KMS-11 (cell line): ENCODE data around the gene LIPM.

Experiments used
- H2AFZ ChIP-seq: fragments of 200-600 bp; sonication (generic); 2 replicates; pipeline ENCODE4 v1.6.1; 2016; ENCODE audit warnings: antibody characterized with exemption, mixed run types, low read depth
- H3K27ac ChIP-seq: fragments of 200-600 bp; sonication (generic); 2 replicates; pipeline ENCODE4 v1.6.1; 2016; ENCODE audit warnings: mild to moderate bottlenecking, mixed run types
- H3K27me3 ChIP-seq: fragments of 200-600 bp; sonication (generic); 2 replicates; pipeline ENCODE4 v1.6.1; 2017; ENCODE audit warnings: mild to moderate bottlenecking, low read depth, mixed run types, moderate library complexity; ENCODE audit not compliant: insufficient read depth
- H3K36me3 ChIP-seq: fragments of 200-600 bp; sonication (generic); 2 replicates; pipeline ENCODE4 v1.6.1; 2017; ENCODE audit warnings: mild to moderate bottlenecking, mixed run types; ENCODE audit not compliant: insufficient read depth
- H3K4me1 ChIP-seq: fragments of 200-600 bp; sonication (generic); 2 replicates; pipeline ENCODE4 v1.6.1; 2016; ENCODE audit warnings: mild to moderate bottlenecking, low read depth, mixed run types; ENCODE audit not compliant: poor library complexity, severe bottlenecking
- H3K4me2 ChIP-seq: fragments of 200-600 bp; sonication (generic); 2 replicates; pipeline ENCODE4 v1.7.0; 2016; ENCODE audit warnings: mild to moderate bottlenecking, mixed run types
- H3K4me3 ChIP-seq: fragments of 200-600 bp; sonication (generic); IDR thresholded peaks from 2 replicates; pipeline ENCODE4 v1.6.1; 2017; ENCODE audit warnings: low read depth, low read length, mixed read lengths; ENCODE audit not compliant: insufficient read depth
- H3K79me2 ChIP-seq: fragments of 200-600 bp; sonication (generic); 2 replicates; pipeline ENCODE4 v1.6.1; 2016; ENCODE audit warnings: low read depth, mixed run types; ENCODE audit not compliant: insufficient read depth
- H3K9ac ChIP-seq: fragments of 200-600 bp; sonication (generic); 2 replicates; pipeline ENCODE4 v1.6.1; 2016; ENCODE audit warnings: mild to moderate bottlenecking, mixed run types
- H4K20me1 ChIP-seq: fragments of 200-600 bp; sonication (generic); 2 replicates; pipeline ENCODE4 v1.6.1; 2016; ENCODE audit warnings: mild to moderate bottlenecking, mixed run types; ENCODE audit not compliant: insufficient read depth
- TF ChIP-seq, protein P1 (sequence below): fragments of 200-600 bp; sonication (generic); conservative IDR thresholded peaks from 2 replicates; pipeline ENCODE4 v1.6.1; 2017; ENCODE audit warnings: low read depth, mild to moderate bottlenecking, antibody characterized with exemption, low read length, moderate library complexity, mixed read lengths

LIPM gene

DNA sequence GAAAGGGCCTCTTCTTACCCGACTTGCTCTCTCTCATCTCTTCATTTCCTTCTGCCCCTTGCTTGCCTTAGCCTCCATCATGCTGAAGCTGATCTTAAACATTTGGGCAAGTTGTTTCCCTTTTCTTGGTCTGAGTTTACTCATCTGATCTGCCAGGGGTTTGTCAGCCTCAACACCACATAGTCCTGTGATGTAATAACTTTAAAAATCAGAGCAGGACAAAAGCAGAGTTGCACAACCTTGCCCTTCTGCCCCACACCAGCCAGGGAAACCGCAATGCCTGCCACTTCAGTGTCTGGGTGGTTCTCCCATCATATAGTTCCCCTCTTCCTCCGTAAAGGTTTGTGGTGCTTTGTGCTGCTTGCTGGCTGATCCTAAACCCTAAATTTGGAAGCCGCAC, 9.9 kb upstream of the LIPM start:
- H3K4me3 ChIP-seq, result no peak overlapping the region

DNA sequence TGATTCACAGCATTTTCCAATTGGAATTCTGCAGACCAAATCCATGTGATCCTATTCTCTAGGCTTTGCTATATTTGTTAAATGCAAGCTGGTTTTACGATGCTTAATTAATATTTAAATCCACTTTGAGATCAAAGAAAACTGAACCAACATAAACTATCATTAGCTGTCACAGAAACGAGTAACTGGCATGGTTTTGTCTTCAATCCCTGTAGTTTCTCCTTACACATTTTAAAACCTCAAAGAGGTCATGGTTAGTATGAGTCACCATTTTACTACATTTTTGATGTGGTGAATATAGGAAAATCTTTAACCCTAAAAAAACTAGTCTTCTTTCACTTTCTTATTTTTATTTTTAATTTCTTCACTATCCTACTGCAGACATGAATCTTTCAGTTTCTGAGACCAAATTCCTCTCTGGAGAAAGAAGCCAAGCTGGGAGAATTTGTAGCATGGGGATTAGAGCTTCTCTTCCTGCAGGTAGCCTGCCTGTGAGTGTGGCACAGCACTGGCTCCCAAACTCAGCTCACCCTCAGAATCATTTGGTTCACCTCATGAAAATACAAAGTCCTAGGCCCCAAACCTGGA, 8.7 kb upstream of the LIPM start:
- Histone ChIP-seq H4K20me1 (no peaks in the 10 kb centered on the region), H3K36me3 (no peaks in the 10 kb centered on the region), H3K4me2 (peak overlapping the region; percentile 41), H3K4me3 (no peak overlapping the region), H2AFZ (no peak overlapping the region), H3K27ac (0 out of 2 replicates have a peak overlapping the region, but pooled peaks have one; percentile 6), H3K4me1 (peaks cover 26% of the 10 kb centered on the region), H3K27me3 (no peaks in the 10 kb centered on the region), H3K79me2 (no peaks in the 10 kb centered on the region), H3K9ac (no peak overlapping the region)
- TF ChIP-seq, protein P1, sequence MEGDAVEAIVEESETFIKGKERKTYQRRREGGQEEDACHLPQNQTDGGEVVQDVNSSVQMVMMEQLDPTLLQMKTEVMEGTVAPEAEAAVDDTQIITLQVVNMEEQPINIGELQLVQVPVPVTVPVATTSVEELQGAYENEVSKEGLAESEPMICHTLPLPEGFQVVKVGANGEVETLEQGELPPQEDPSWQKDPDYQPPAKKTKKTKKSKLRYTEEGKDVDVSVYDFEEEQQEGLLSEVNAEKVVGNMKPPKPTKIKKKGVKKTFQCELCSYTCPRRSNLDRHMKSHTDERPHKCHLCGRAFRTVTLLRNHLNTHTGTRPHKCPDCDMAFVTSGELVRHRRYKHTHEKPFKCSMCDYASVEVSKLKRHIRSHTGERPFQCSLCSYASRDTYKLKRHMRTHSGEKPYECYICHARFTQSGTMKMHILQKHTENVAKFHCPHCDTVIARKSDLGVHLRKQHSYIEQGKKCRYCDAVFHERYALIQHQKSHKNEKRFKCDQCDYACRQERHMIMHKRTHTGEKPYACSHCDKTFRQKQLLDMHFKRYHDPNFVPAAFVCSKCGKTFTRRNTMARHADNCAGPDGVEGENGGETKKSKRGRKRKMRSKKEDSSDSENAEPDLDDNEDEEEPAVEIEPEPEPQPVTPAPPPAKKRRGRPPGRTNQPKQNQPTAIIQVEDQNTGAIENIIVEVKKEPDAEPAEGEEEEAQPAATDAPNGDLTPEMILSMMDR, result no peak

More for the DNA sequence above, 9.9 kb upstream of the LIPM start:
- TF ChIP-seq, protein P1, result no peak
- H2AFZ ChIP-seq, result no peak overlapping the region
- peaks cover 26% of the 10 kb centered on the region for H3K4me1 ChIP-seq
- H3K79me2 ChIP-seq, result no peaks in the 10 kb centered on the region
- H3K27ac ChIP-seq, result no peak overlapping the region
- no peaks in the 10 kb centered on the region for H3K27me3 ChIP-seq
- no peak overlapping the region for H3K9ac ChIP-seq
- no peaks in the 10 kb centered on the region for H3K36me3 ChIP-seq
- no peak overlapping the region for H3K4me2 ChIP-seq
- H4K20me1 ChIP-seq, result no peaks in the 10 kb centered on the region

DNA sequence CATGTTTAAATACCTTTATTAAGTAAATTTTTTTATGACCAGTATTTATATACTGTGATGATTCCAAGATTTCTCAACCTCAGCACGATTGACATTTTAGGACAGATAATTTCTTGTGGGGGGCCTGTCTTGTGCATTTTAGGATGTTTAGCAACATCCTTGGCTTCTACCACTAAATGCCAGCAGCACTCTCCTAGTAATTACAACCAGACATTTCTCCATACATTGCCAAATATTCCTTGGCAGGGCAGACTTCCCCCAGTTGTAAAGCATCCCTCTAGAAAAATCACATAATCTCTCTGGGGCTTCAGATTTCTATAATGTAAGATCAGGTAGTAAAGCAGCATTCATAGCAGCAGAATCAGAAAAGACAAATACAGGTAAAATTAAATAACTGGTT, 7.8 kb upstream of the LIPM start:
- peaks cover 26% of the 10 kb centered on the region for H3K4me1 ChIP-seq
- H3K27ac ChIP-seq, result no peak overlapping the region
- no peaks in the 10 kb centered on the region for H4K20me1 ChIP-seq
- no peak overlapping the region for H3K9ac ChIP-seq
- H3K79me2 ChIP-seq, result no peaks in the 10 kb centered on the region
- no peaks in the 10 kb centered on the region for H3K27me3 ChIP-seq
- no peak overlapping the region for H3K4me3 ChIP-seq
- H3K4me2 ChIP-seq, result no peak overlapping the region
- TF ChIP-seq, protein P1, result no peak
- no peaks in the 10 kb centered on the region for H3K36me3 ChIP-seq
- no peak overlapping the region for H2AFZ ChIP-seq

GRCh38 chr10:88800152-88801125, 2.1 kb upstream of the LIPM start:
- no peaks in the 10 kb centered on the region for H3K36me3 ChIP-seq
- no peak overlapping the region for H3K4me3 ChIP-seq
- no peaks in the 10 kb centered on the region for H4K20me1 ChIP-seq
- H3K79me2 ChIP-seq, result no peaks in the 10 kb centered on the region
- no peaks in the 10 kb centered on the region for H3K27me3 ChIP-seq
- TF ChIP-seq, protein P1, result no peak
- H2AFZ ChIP-seq, result no peak overlapping the region
- H3K4me1 ChIP-seq, result no peaks in the 10 kb centered on the region
- H3K4me2 ChIP-seq, result no peak overlapping the region
- H3K9ac ChIP-seq, result no peak overlapping the region
- H3K27ac ChIP-seq, result no peak overlapping the region
